NCI-H510A treated with DMSO at 0.1 percent for 48 hours (cell line): ENCODE data around the gene KRTAP21-1.
"Not testable (repeated sequence)": the region's sequence is repeated elsewhere in the genome, so short reads cannot be mapped to it uniquely, and the experiment has no call there.

Experiments
- DNase-seq: peaks from one replicate; lab custom pipeline; 2025; lab: John Stamatoyannopoulos, UW

KRTAP21-1 gene

GRCh38 chr21:30755328-30755727 lies at the start of gene KRTAP21-1:
Gene KRTAP21-1, minus strand, starts transcription at chr21:30755428. Its CDS starts 50 bp downstream, at chr21:30755378.
- not testable (repeated sequence) for DNase-seq

GRCh38 chr21:30800605-30801004 lies 45.4 kb upstream of the KRTAP21-1 start:
- DNase-seq = no peak

GRCh38 chr21:30793581-30794314 lies 38.5 kb upstream of the KRTAP21-1 start:
- DNase-seq = no peak

- no peak for DNase-seq
Measured at GRCh38 chr21:30779249-30779648, 24.0 kb upstream of the KRTAP21-1 start.

GRCh38 chr21:30769724-30770431 lies 14.7 kb upstream of the KRTAP21-1 start:
- no peak for DNase-seq

- no peak for DNase-seq
Measured at GRCh38 chr21:30760776-30761175, 5.5 kb upstream of the KRTAP21-1 start.

GRCh38 chr21:30758306-30758705 lies 3.1 kb upstream of the KRTAP21-1 start:
- DNase-seq = no peak

- DNase-seq = no peak
Measured at GRCh38 chr21:30747159-30747558, 8.1 kb downstream of the KRTAP21-1 start, which contains the start of gene KRTAP21-2. Gene KRTAP21-2, minus strand, starts transcription at chr21:30747259. Its CDS starts 57 bp downstream, at chr21:30747202.

GRCh38 chr21:30740462-30740861 lies 14.8 kb downstream of the KRTAP21-1 start:
- no peak for DNase-seq

GRCh38 chr21:30733026-30733425 lies 22.2 kb downstream of the KRTAP21-1 start:
- no peak for DNase-seq

GRCh38 chr21:30726726-30727125 lies 28.5 kb downstream of the KRTAP21-1 start:
- DNase-seq = no peak

GRCh38 chr21:30719401-30719800 lies 35.8 kb downstream of the KRTAP21-1 start:
- no peak for DNase-seq

GRCh38 chr21:30718239-30718909 lies 36.9 kb downstream of the KRTAP21-1 start, which contains the start of gene KRTAP21-3:
Gene KRTAP21-3, minus strand, starts transcription at chr21:30718777. Its CDS starts 18 bp downstream, at chr21:30718759.
- no peak for DNase-seq

GRCh38 chr21:30717105-30717504 lies 38.1 kb downstream of the KRTAP21-1 start:
- DNase-seq = no peak

- no peak for DNase-seq
Measured at GRCh38 chr21:30714946-30715345, 40.3 kb downstream of the KRTAP21-1 start.

GRCh38 chr21:30714456-30714855 lies 40.8 kb downstream of the KRTAP21-1 start:
- no peak for DNase-seq

GRCh38 chr21:30713766-30714165 lies 41.5 kb downstream of the KRTAP21-1 start:
- no peak for DNase-seq

- no peak for DNase-seq
Measured at GRCh38 chr21:30710499-30710898, 44.7 kb downstream of the KRTAP21-1 start.

- no peak for DNase-seq
Measured at GRCh38 chr21:30707409-30707808, 47.8 kb downstream of the KRTAP21-1 start.
